DOHH2 (cell line): ENCODE measurements around the gene HK1.

Source experiments
- H3F3A ChIP-seq: fragments of 200-600 bp; sonication (generic), shearing (Covaris generic); 2 replicates; pipeline ENCODE4 v1.6.0; 2016; ENCODE audit warnings: antibody characterized with exemption, mild to moderate bottlenecking; ENCODE audit not compliant: control insufficient read depth, insufficient read depth
- H3K27ac ChIP-seq: fragments of 200-600 bp; sonication (generic); 2 replicates; pipeline ENCODE4 v1.5.1; 2014; ENCODE audit warnings: low read depth, mild to moderate bottlenecking, low read length, moderate library complexity
- H3K27me3 ChIP-seq: fragments of 200-600 bp; sonication (generic); 2 replicates; pipeline ENCODE4 v1.6.1; 2014; ENCODE audit warnings: mild to moderate bottlenecking, low read length, mixed read lengths; ENCODE audit not compliant: control insufficient read depth
- H3K36me3 ChIP-seq: fragments of 200-600 bp; sonication (generic); 2 replicates; pipeline ENCODE4 v1.6.1; 2014; ENCODE audit warnings: mild to moderate bottlenecking, low read length, moderate library complexity, mixed read lengths; ENCODE audit not compliant: control insufficient read depth
- H3K4me1 ChIP-seq: fragments of 200-600 bp; sonication (generic); 2 replicates; pipeline ENCODE4 v1.6.1; 2014; ENCODE audit warnings: mild to moderate bottlenecking, low read length, mixed read lengths; ENCODE audit not compliant: control insufficient read depth
- H3K4me2 ChIP-seq: fragments of 200-600 bp; sonication (generic); 2 replicates; pipeline ENCODE4 v1.6.0; 2014; ENCODE audit warnings: mild to moderate bottlenecking, low read length, moderate library complexity
- H3K4me3 ChIP-seq: fragments of 200-600 bp; sonication (generic); 2 replicates; pipeline ENCODE4 v1.5.1; 2014; ENCODE audit warnings: mild to moderate bottlenecking, low read length, mixed read lengths
- H3K79me2 ChIP-seq: fragments of 200-600 bp; sonication (generic); 2 replicates; pipeline ENCODE4 v1.6.1; 2014; ENCODE audit warnings: mild to moderate bottlenecking, low read length, mixed read lengths; ENCODE audit not compliant: control insufficient read depth
- H3K9me2 ChIP-seq: fragments of 200-600 bp; sonication (generic); replicated peaks from 2 replicates; pipeline ENCODE4 v1.6.1; 2014; ENCODE audit warnings: mild to moderate bottlenecking, low read length, mixed read lengths; ENCODE audit not compliant: control insufficient read depth
- H3K9me3 ChIP-seq: fragments of 200-600 bp; sonication (generic); 2 replicates; pipeline ENCODE4 v1.6.1; 2014; ENCODE audit warnings: antibody characterized with exemption, low read length, mixed read lengths; ENCODE audit not compliant: control insufficient read depth, insufficient read depth
- H4K20me1 ChIP-seq: fragments of 200-600 bp; sonication (generic); 2 replicates; pipeline ENCODE4 v1.6.0; 2014; ENCODE audit warnings: low read depth, mild to moderate bottlenecking, antibody characterized with exemption, low read length, moderate library complexity; ENCODE audit not compliant: control insufficient read depth, insufficient read depth
- CTCF ChIP-seq: fragments of 200-600 bp; sonication (generic); IDR thresholded peaks from one replicate; pipeline ENCODE4 v1.5.1; 2014; ENCODE audit warnings: antibody characterized with exemption, mild to moderate bottlenecking, low read depth, low read length; ENCODE audit not compliant: poor library complexity, severe bottlenecking
- EZH2phosphoT487 ChIP-seq: fragments of 200-600 bp; sonication (generic); IDR thresholded peaks from 2 replicates; pipeline ENCODE4 v1.6.1; 2017; ENCODE audit warnings: borderline replicate concordance, mild to moderate bottlenecking, antibody characterized with exemption, low read length, moderate library complexity, mixed read lengths

The HK1 gene

DNA sequence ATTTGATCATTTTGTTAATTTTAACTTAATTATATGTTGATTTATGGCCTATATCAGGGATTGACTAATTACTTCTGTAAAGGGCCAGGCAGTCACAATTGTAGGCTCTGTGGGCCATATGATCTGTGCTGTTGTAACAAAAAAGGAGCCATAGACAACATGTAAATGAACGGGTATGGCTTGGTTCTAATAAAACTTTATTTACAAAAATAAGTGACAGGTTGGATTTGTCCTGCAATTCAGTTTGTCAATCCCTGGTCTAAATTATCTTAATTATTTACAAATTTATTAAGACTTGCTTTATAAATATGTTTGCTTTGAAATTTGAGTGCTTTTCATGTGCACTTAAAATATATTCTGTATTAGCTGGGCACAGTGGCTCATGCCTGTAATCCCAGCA lies 2.9 kb upstream of the HK1 start:
- no peak overlapping the region for H3K4me2 ChIP-seq
- H3F3A ChIP-seq: no peaks in the 10 kb centered on the region
- H3K4me3 ChIP-seq: no peak overlapping the region
- H3K36me3 ChIP-seq: no peaks in the 10 kb centered on the region
- no peaks in the 10 kb centered on the region for H3K79me2 ChIP-seq
- H3K27ac ChIP-seq: no peak overlapping the region
- no peaks in the 10 kb centered on the region for H3K27me3 ChIP-seq
- peaks cover 23% of the 10 kb centered on the region for H3K4me1 ChIP-seq
- no peaks in the 10 kb centered on the region for H3K9me3 ChIP-seq
- H3K9me2 ChIP-seq: no peaks in the 10 kb centered on the region
- no peak for TF ChIP-seq CTCF
- TF ChIP-seq EZH2phosphoT487: no peak
- H4K20me1 ChIP-seq: no peaks in the 10 kb centered on the region

DNA sequence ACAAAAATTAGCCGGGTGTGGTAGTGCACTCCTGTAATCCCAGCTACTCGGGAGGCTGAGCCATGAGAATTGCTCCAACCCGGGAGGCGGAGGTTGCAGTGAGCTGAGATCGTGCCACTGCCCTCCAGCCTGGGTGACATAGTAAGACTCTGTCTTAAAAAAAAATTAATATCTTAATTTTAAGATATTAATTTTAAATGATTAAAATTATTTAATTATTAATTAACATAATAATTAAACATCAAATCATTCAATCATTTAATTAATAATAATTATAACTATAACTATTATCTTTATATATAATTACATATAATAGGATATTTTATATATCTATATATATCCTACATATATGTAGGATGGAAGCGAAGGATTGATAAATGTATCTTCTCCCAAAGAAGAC lies 1.8 kb upstream of the HK1 start:
- Histone ChIP-seq H3K79me2 (no peaks in the 10 kb centered on the region), H3F3A (no peaks in the 10 kb centered on the region), H4K20me1 (no peaks in the 10 kb centered on the region), H3K4me1 (peaks cover 31% of the 10 kb centered on the region), H3K4me3 (no peak overlapping the region), H3K36me3 (no peaks in the 10 kb centered on the region), H3K9me2 (no peaks in the 10 kb centered on the region), H3K27me3 (no peaks in the 10 kb centered on the region), H3K9me3 (no peaks in the 10 kb centered on the region), H3K4me2 (no peak overlapping the region), H3K27ac (no peak overlapping the region)
- TF ChIP-seq CTCF (no peak), EZH2phosphoT487 (no peak)

DNA sequence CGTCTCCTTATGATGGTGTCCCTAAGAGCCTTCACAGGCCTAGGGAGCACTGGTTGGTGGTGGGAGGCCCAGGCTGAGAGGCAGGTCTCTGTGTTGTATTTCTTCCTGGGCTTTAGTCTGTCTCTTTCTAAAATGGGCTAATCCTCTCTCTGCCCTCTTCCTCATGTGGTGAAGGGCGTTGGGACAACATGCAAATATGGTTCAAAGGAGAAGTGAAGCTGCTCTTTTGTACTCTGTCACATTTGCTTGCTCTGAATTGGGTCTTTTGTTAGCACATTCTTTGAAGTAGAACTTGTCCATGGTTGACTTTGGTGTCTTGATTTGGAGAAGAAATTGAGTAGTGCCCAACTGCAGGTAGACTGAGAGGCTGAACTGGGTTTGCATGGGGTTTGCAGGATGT lies 814 bp downstream of the HK1 start:
- no peaks in the 10 kb centered on the region for H3F3A ChIP-seq
- H3K4me3 ChIP-seq: peak overlapping the region; percentile 35
- TF ChIP-seq CTCF (no peak), EZH2phosphoT487 (no peak)
- peaks cover 31% of the 10 kb centered on the region for H3K4me1 ChIP-seq
- no peaks in the 10 kb centered on the region for H4K20me1 ChIP-seq
- H3K36me3 ChIP-seq: no peaks in the 10 kb centered on the region
- no peaks in the 10 kb centered on the region for H3K9me2 ChIP-seq
- H3K27me3 ChIP-seq: no peaks in the 10 kb centered on the region
- H3K4me2 ChIP-seq: peak overlapping the region; percentile 58
- peak overlapping the region; percentile 46 for H3K27ac ChIP-seq
- no peaks in the 10 kb centered on the region for H3K9me3 ChIP-seq
- no peaks in the 10 kb centered on the region for H3K79me2 ChIP-seq
